ENCODE results near the gene NR1H2.

Gene NR1H2

GRCh38 chr19:50406156-50406820, 30.0 kb downstream of the NR1H2 start:
- DNase-seq = no peak

DNA sequence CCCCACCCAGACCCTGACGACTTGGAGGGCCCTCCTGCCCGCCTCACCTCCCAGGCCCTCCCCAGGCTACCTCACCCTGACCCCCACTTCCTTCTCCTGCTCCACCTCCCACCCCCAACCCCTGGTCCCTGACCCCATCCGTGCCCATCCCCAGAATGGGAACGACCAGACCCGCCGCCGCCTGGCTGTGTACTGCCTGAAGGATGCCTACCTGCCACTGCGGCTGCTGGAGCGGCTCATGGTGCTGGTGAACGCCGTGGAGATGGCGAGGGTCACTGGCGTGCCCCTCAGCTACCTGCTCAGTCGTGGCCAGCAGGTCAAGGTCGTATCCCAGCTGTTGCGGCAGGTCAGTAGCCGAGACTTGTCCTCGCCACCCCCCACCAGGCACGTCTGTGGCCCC, 30.6 kb downstream of the NR1H2 start:
- no peak for DNase-seq

DNA sequence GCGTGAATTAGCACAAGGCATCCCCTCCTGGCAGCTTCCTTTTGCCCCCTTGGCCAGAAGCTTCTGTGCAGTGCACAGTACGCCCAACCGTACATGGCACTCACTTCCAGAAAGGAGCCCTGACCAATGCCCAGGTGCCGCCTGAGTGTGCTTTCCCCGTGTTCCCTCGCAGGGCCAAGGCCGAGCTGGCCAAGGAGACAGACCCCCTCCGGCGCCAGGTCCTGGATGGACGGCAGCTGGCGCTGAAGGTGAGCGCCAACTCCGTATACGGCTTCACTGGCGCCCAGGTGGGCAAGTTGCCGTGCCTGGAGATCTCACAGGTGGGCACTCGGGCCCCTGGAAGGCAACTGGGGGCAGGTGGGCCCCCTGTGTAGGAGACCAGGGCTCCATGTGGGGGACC, 33.1 kb downstream of the NR1H2 start:
- DNase-seq = no peak

GRCh38 chr19:50410109-50410508, 33.9 kb downstream of the NR1H2 start:
- no peak for DNase-seq

DNA sequence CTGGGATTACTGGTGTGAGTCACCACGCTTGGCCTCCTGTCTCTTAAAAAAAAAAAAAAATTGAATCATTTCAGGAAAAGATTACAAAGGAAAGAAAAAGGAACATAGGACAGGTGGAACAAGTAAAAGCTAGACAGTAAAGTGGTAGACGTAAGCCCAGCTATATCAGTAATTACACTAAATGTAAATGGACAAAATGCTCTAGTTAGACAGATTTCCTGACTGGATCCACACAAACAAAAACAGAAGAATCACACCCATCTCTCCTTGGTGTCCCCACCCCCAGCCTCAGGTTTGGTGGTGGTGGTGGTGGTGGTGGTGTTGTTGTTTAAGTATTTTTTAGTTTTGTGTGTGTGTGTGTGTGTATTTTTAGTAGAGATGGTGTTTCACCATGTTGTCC, 36.2 kb downstream of the NR1H2 start:
- DNase-seq = no peak

- no peak for DNase-seq
Measured at GRCh38 chr19:50413096-50413495, 36.8 kb downstream of the NR1H2 start.

DNA sequence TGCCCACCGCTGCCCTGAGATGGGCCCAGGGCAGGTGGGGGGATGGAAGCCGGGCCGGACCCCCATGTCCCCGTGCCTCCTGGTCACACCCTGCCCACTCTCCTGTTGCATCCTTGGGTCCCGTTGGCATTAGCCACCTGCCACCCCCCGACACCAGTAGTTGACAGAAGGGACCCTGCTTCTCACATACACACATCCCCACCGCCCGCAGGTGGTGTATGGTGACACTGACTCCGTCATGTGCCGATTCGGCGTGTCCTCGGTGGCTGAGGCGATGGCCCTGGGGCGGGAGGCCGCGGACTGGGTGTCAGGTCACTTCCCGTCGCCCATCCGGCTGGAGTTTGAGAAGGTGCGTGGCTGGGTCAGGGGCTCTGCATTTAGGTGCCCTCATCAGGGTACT, 37.3 kb downstream of the NR1H2 start:
- no peak for DNase-seq

GRCh38 chr19:50414864-50415660, 38.8 kb downstream of the NR1H2 start:
- peak; percentile 75 to 93 (median 90) for DNase-seq

- DNase-seq = peak; percentile 28 to 67 (median 50)
Measured at GRCh38 chr19:50415661-50416033, 39.4 kb downstream of the NR1H2 start.

DNA sequence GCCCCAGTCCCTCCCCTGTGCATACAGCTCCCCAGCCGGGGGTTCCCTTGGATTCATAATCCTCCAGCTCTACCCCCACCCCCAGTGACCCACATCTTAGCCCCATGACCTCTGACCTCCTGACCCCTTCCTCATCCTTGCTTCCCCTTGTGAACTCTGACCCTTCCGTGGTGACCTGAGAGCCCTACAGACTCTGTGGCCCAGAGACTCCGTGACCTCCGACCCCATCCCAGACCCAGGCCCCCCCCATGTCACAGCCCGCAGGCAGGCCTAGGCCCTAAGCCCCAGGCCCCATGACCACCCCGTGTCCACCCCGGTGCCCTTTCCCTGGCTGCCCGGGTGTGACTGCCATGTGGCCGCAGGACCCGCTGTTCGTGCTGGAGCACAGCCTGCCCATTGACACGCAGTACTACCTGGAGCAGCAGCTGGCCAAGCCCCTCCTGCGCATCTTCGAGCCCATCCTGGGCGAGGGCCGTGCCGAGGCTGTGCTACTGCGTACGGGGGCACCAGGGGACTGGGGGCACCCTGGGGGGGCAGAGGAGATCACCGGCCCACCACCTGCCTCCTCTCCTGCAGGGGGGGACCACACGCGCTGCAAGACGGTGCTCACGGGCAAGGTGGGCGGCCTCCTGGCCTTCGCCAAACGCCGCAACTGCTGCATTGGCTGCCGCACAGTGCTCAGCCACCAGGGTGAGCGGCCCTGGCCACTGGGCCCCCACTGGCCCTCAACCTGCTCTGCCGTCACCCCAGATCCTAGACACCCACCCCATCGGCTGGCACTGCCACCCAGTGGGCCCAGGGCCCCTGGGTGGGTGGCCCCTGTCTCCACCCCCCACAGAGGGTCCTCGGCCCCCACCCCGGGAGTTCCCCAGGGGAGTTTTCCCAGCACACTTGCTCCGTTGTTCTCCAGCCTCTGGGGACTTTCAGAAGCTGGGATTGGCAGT, 40.0 kb downstream of the NR1H2 start:
- no peak for DNase-seq

- no peak for DNase-seq
Measured at GRCh38 chr19:50417111-50418081, 41.1 kb downstream of the NR1H2 start.

- DNase-seq = no peak
Measured at GRCh38 chr19:50418176-50419021, 42.1 kb downstream of the NR1H2 start, which contains the start of gene SPIB. TSS of gene SPIB (plus strand) at chr19:50418938. CDS start at chr19:50418963, 25 bp downstream.

- no peak for DNase-seq
Measured at GRCh38 chr19:50419022-50419579, 42.8 kb downstream of the NR1H2 start.

DNA sequence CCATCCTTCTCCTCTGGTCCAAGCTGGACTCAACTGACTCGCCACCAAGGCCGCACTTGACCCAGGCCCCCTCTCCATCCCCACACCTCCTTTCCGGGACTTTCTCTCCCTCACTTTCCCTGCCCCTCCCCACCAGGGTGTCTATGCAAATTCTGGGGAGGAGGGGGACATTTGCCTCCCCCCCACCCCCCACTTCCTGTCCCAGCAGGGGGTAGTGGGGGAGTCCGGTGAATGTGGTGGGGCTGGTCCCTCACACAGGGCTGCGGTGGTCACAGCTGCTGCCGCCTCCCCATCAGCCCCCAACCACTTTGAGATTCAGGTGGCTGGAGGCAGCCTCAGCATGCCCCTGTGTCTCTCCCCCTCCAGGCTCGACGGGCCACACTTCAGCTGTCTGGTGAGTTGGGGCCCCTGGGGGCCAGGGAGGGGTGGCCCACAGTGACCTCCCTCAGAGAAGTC, 43.4 kb downstream of the NR1H2 start:
- DNase-seq = no peak

GRCh38 chr19:50420127-50420526, 43.9 kb downstream of the NR1H2 start:
- no peak for DNase-seq

DNA sequence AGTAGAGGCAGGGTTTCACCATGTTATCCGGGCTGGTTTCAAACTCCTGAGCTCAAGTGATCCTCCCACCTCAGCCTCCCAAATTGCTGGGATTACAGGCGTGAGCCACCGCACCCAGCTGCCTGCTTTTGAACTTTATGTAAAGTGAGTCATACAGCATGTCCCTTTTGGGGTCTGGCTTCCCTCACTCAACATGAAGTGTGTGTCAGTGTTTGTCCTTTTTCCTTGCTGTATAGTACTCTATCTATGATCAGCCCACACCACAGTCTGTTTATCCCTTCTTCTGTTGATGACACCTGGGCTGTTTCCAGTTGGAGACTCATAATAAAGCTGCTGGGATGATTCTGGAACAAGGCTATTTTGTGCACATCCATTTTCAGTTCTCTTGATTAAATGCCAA, 44.6 kb downstream of the NR1H2 start:
- DNase-seq = no peak

- DNase-seq = no peak
Measured at GRCh38 chr19:50422397-50423278, 46.4 kb downstream of the NR1H2 start.

- DNase-seq = no peak
Measured at GRCh38 chr19:50423279-50424113, 47.2 kb downstream of the NR1H2 start.

GRCh38 chr19:50425581-50425980, 49.3 kb downstream of the NR1H2 start:
- no peak for DNase-seq
